GM19324 (cell line): ENCODE measurements around the gene HOXC10.

Source experiments
- ATAC-seq: cut with Tn5 transposase; IDR thresholded peaks from one replicate; pipeline ENCODE4 v1.9.1; 2021; ENCODE audit warnings: mild to moderate bottlenecking, moderate library complexity; ENCODE audit not compliant: unreplicated experiment, low FRiP score

The HOXC10 gene

GRCh38 chr12:53988541-53989226, 3.7 kb downstream of the HOXC10 start:
- no peak for ATAC-seq

GRCh38 chr12:53989227-53990113, 4.5 kb downstream of the HOXC10 start:
- ATAC-seq, result no peak

- no peak for ATAC-seq
Measured at GRCh38 chr12:53990311-53991076, 5.5 kb downstream of the HOXC10 start.

GRCh38 chr12:53991077-53991460, 6.1 kb downstream of the HOXC10 start:
- ATAC-seq, result no peak

GRCh38 chr12:53992377-53992889, 7.5 kb downstream of the HOXC10 start:
- no peak for ATAC-seq

GRCh38 chr12:53993162-53994008, 8.4 kb downstream of the HOXC10 start:
- no peak for ATAC-seq

- no peak for ATAC-seq
Measured at GRCh38 chr12:53994009-53994263, 9.0 kb downstream of the HOXC10 start.

- ATAC-seq, result no peak
Measured at GRCh38 chr12:53994264-53995001, 9.5 kb downstream of the HOXC10 start.

GRCh38 chr12:53995002-53995377, 10.0 kb downstream of the HOXC10 start:
- no peak for ATAC-seq

- no peak for ATAC-seq
Measured at GRCh38 chr12:53995378-53996239, 10.7 kb downstream of the HOXC10 start.

GRCh38 chr12:53996240-53997203, 11.6 kb downstream of the HOXC10 start:
- no peak for ATAC-seq

- no peak for ATAC-seq
Measured at GRCh38 chr12:53997204-53998109, 12.5 kb downstream of the HOXC10 start.

- ATAC-seq, result no peak
Measured at GRCh38 chr12:53998110-53998899, 13.4 kb downstream of the HOXC10 start.

GRCh38 chr12:53998900-53999236, 13.9 kb downstream of the HOXC10 start:
- ATAC-seq, result no peak

- no peak for ATAC-seq
Measured at GRCh38 chr12:53999559-54000115, 14.7 kb downstream of the HOXC10 start.
